ENCODE results near the gene ANO2.

DNA sequence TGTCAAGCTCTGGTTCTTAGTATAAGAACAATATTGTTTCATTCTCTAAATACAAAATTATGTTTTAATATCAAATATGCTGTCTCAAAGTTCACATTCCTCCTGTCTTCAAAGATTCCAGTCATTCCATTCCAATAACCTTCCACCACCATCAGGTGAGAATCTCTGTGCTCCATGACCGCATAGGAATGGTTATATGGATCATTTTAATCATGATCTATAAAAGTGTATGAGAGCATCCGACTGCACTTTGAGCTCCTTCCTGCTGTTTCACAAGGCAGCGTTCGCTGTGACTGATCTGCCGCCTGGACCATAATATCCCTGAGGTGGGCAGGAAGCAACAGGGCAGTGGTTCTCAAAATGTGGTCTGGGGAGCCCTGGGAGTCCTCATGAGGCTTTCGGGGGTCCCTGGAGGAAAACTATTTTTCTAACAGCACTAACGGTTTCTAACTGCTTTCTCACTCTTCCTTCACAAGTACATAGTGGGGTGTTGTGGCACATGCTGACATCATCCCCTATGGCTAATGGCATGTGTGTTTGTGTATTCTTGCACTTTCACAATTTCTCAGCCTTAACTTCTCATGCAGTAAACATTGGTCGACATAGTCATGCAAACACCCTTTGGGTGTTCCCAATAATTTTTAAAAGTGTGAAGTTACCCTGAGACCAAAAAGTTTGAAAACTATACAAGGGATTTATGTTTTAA is 137.4 kb downstream of the ANO2 start:
- TF ChIP-seq, protein P1, sequence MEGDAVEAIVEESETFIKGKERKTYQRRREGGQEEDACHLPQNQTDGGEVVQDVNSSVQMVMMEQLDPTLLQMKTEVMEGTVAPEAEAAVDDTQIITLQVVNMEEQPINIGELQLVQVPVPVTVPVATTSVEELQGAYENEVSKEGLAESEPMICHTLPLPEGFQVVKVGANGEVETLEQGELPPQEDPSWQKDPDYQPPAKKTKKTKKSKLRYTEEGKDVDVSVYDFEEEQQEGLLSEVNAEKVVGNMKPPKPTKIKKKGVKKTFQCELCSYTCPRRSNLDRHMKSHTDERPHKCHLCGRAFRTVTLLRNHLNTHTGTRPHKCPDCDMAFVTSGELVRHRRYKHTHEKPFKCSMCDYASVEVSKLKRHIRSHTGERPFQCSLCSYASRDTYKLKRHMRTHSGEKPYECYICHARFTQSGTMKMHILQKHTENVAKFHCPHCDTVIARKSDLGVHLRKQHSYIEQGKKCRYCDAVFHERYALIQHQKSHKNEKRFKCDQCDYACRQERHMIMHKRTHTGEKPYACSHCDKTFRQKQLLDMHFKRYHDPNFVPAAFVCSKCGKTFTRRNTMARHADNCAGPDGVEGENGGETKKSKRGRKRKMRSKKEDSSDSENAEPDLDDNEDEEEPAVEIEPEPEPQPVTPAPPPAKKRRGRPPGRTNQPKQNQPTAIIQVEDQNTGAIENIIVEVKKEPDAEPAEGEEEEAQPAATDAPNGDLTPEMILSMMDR (IDR thresholded peaks at IDR 0.05; ENCODE audit: poor library complexity, severe bottlenecking): no peak
- no peak for TF ChIP-seq EZH2 (IDR thresholded peaks at IDR 0.05; ENCODE audit: borderline replicate concordance, insufficient read depth, low read length, poor library complexity, severe bottlenecking)
- TF ChIP-seq POLR2AphosphoS5 (IDR thresholded peaks at IDR 0.05): no peak
- no peak for TF ChIP-seq RAD21 (conservative IDR thresholded peaks at IDR 0.05)
- TF ChIP-seq EP300 (conservative IDR thresholded peaks at IDR 0.05; ENCODE audit: poor library complexity, severe bottlenecking): no peak
- TF ChIP-seq TAF1 (IDR thresholded peaks at IDR 0.05; ENCODE audit: low read depth): no peak
- TF ChIP-seq, protein P2, sequence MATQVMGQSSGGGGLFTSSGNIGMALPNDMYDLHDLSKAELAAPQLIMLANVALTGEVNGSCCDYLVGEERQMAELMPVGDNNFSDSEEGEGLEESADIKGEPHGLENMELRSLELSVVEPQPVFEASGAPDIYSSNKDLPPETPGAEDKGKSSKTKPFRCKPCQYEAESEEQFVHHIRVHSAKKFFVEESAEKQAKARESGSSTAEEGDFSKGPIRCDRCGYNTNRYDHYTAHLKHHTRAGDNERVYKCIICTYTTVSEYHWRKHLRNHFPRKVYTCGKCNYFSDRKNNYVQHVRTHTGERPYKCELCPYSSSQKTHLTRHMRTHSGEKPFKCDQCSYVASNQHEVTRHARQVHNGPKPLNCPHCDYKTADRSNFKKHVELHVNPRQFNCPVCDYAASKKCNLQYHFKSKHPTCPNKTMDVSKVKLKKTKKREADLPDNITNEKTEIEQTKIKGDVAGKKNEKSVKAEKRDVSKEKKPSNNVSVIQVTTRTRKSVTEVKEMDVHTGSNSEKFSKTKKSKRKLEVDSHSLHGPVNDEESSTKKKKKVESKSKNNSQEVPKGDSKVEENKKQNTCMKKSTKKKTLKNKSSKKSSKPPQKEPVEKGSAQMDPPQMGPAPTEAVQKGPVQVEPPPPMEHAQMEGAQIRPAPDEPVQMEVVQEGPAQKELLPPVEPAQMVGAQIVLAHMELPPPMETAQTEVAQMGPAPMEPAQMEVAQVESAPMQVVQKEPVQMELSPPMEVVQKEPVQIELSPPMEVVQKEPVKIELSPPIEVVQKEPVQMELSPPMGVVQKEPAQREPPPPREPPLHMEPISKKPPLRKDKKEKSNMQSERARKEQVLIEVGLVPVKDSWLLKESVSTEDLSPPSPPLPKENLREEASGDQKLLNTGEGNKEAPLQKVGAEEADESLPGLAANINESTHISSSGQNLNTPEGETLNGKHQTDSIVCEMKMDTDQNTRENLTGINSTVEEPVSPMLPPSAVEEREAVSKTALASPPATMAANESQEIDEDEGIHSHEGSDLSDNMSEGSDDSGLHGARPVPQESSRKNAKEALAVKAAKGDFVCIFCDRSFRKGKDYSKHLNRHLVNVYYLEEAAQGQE (IDR thresholded peaks at IDR 0.05; ENCODE audit: borderline replicate concordance): no peak

Measured in neural cell (in vitro differentiated cells).